RWPE2 (cell line): ENCODE results near the gene RPRD1A.
A peak's percentile ranks its signal among the peaks of the same experiment; 100 is the strongest.

ENCODE experiments used
- ATAC-seq: fragments of 200-7000 bp; cut with Tn5 transposase; 3 replicates; pipeline ENCODE4 v1.9.1; 2021; ENCODE audit warnings: low read depth
- DNase-seq: peaks from one replicate; pipeline ENCODE4 v3.0.0-alpha.2; 2020; ENCODE audit warnings: low spot score
- H3K27ac ChIP-seq: fragments of 450-650 bp; 2 replicates; pipeline ENCODE4 v1.5.1; 2017; ENCODE audit warnings: mild to moderate bottlenecking; ENCODE audit not compliant: poor library complexity, severe bottlenecking
- H3K27me3 ChIP-seq: fragments of 250-450 bp; sonication (Bioruptor Pico); 2 replicates; pipeline ENCODE4 v1.5.1; 2021; ENCODE audit warnings: mild to moderate bottlenecking, moderate library complexity; ENCODE audit not compliant: insufficient read depth, poor library complexity, severe bottlenecking
- H3K36me3 ChIP-seq: fragments of 250-450 bp; sonication (Bioruptor Pico); 2 replicates; pipeline ENCODE4 v1.5.1; 2020; ENCODE audit warnings: low read depth, mild to moderate bottlenecking, moderate library complexity
- H3K4me1 ChIP-seq: fragments of 250-450 bp; sonication (Bioruptor Pico); 2 replicates; pipeline ENCODE4 v1.5.1; 2021; ENCODE audit warnings: mild to moderate bottlenecking, moderate library complexity; ENCODE audit not compliant: insufficient read depth, poor library complexity, severe bottlenecking
- H3K4me3 ChIP-seq: fragments of 250-450 bp; sonication (Bioruptor Pico); 2 replicates; pipeline ENCODE4 v1.5.1; 2021; ENCODE audit warnings: mild to moderate bottlenecking, moderate library complexity; ENCODE audit not compliant: severe bottlenecking
- H3K9me3 ChIP-seq: fragments of 250-450 bp; sonication (Bioruptor Pico); 2 replicates; pipeline ENCODE4 v1.5.1; 2021; ENCODE audit warnings: mild to moderate bottlenecking, moderate library complexity; ENCODE audit not compliant: severe bottlenecking
- TF ChIP-seq, protein P1 (sequence below): fragments of 450-650 bp; IDR thresholded peaks from one replicate; pipeline ENCODE4 v1.5.1; 2017; ENCODE audit warnings: mild to moderate bottlenecking, moderate library complexity; ENCODE audit not compliant: poor library complexity, severe bottlenecking

Gene RPRD1A

GRCh38 chr18:35991696-35992095 lies 75.7 kb downstream of the RPRD1A start:
- H3K9me3 ChIP-seq, result no peaks in the 10 kb centered on the region
- ATAC-seq, result no peak

DNA sequence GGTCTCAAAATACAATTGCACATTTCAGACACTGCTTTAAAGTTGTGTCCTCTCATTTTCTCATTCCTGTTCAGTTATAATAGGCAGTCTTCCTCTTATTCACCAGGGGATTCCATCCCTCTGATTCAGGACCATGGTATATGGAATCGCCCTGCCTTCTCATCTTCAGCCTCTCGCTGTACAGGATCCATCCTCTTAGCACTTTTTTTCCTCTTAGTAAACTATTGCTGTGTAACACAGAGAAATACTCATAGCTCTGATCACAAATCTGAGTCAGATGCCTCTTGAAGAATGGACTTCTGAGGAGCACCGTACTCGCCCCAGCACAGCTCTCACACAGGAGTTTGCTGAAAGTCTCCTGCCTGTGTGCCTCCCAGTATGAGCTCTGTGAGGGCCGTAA lies 83.5 kb downstream of the RPRD1A start:
- Histone ChIP-seq H3K36me3 (peaks cover 25% of the 10 kb centered on the region), H3K9me3 (no peaks in the 10 kb centered on the region), H3K4me3 (no peak overlapping the region), H3K4me1 (no peaks in the 10 kb centered on the region), H3K27me3 (no peaks in the 10 kb centered on the region), H3K27ac (no peak overlapping the region)
- DNase-seq (no peak), ATAC-seq (peak; percentile 10; the same call in 1 of the 3 replicates)
- TF ChIP-seq, protein P1, sequence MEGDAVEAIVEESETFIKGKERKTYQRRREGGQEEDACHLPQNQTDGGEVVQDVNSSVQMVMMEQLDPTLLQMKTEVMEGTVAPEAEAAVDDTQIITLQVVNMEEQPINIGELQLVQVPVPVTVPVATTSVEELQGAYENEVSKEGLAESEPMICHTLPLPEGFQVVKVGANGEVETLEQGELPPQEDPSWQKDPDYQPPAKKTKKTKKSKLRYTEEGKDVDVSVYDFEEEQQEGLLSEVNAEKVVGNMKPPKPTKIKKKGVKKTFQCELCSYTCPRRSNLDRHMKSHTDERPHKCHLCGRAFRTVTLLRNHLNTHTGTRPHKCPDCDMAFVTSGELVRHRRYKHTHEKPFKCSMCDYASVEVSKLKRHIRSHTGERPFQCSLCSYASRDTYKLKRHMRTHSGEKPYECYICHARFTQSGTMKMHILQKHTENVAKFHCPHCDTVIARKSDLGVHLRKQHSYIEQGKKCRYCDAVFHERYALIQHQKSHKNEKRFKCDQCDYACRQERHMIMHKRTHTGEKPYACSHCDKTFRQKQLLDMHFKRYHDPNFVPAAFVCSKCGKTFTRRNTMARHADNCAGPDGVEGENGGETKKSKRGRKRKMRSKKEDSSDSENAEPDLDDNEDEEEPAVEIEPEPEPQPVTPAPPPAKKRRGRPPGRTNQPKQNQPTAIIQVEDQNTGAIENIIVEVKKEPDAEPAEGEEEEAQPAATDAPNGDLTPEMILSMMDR, result no peak

More at GRCh38 chr18:35991696-35992095, 75.7 kb downstream of the RPRD1A start:
- Histone ChIP-seq H3K36me3 (peaks cover 25% of the 10 kb centered on the region), H3K4me1 (no peaks in the 10 kb centered on the region), H3K27ac (no peak overlapping the region), H3K4me3 (no peak overlapping the region), H3K27me3 (no peaks in the 10 kb centered on the region)
- no peak for DNase-seq
- TF ChIP-seq, protein P1, result no peak

DNA sequence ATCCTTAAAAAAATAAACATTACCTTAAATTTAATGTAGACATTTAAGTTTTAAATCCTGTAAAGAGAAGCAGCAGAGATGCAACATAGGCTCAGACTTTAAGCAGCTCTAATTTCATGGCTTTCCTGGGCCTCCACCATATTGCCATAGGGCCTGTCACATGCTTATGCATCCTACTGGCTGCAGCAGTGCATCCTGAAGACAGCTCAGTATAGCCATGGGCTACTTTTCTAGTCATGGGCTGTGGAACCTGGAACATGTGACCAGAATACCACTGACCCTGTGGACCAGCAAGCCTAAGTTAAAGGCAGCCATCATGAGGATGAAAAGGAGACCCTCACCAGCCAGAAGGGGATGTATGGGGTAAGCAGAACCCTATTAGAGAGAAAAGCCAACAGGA lies 84.2 kb downstream of the RPRD1A start:
- DNase-seq (no peak), ATAC-seq (no peak)
- H3K27me3 ChIP-seq, result no peaks in the 10 kb centered on the region
- TF ChIP-seq, protein P1, result no peak
- no peak overlapping the region for H3K4me3 ChIP-seq
- H3K9me3 ChIP-seq, result no peaks in the 10 kb centered on the region
- peaks cover 30% of the 10 kb centered on the region for H3K36me3 ChIP-seq
- H3K27ac ChIP-seq, result no peak overlapping the region
- H3K4me1 ChIP-seq, result no peaks in the 10 kb centered on the region

DNA sequence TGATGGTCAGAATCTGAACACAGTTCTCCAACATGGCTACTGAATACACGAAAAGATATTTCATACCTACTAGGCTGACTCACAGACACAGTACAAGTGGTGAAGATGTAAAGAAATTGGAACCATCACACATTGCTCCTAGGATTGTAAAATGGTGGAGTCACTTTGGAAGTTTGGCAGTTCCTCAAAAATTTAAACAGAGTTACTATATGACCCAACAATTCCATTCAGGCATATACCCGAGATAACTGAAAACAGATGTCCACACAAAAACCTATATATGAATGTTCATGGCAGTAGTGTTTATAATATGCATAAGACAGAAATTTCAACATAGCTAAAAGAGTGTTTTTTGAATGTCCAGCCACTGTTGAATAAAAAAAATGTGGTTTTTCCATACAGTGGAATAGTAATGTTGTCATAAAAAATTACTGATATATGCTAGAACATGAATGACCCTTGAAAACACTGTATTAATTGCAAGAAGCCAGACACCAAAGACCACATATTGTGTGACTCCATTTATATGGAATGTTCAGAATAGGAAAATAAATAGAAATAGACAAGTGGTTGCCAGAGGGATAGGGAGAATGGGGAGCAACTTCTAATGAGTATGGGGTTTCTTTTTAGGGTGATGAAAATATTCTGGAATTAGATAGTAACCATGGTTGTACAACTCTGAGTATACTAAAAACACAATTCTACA lies 84.8 kb downstream of the RPRD1A start:
- H3K4me1 ChIP-seq, result no peaks in the 10 kb centered on the region
- no peak for ATAC-seq
- H3K27me3 ChIP-seq, result no peaks in the 10 kb centered on the region
- TF ChIP-seq, protein P1, result no peak
- H3K4me3 ChIP-seq, result no peak overlapping the region
- peaks cover 36% of the 10 kb centered on the region for H3K36me3 ChIP-seq
- H3K9me3 ChIP-seq, result no peaks in the 10 kb centered on the region
- H3K27ac ChIP-seq, result no peak overlapping the region
- DNase-seq, result no peak

GRCh38 chr18:35979112-35979511 lies 88.2 kb downstream of the RPRD1A start:
- Histone ChIP-seq H3K27me3 (no peaks in the 10 kb centered on the region), H3K4me3 (no peak overlapping the region), H3K4me1 (peaks cover 4% of the 10 kb centered on the region), H3K9me3 (no peaks in the 10 kb centered on the region), H3K27ac (no peak overlapping the region), H3K36me3 (peaks cover 69% of the 10 kb centered on the region)
- DNase-seq (no peak), ATAC-seq (no peak)
- TF ChIP-seq, protein P1, result no peak
